H1 (cell line): ENCODE results near the gene ERICH3. TPM values are rescaled to one million over a fixed set of nuclear protein-coding genes. Genes with fewer than 3 reads are reported as not detected.

ENCODE experiments used
- CTCF ChIA-PET: fragments of 300-600 bp; sonication (Branson Sonifier 250); formaldehyde crosslinking; loops from one replicate; lab custom pipeline; 2021; ENCODE audit not compliant: partially characterized antibody; lab: Charles Lee
- POLR2A ChIA-PET: fragments of 300-600 bp; sonication (Branson Sonifier 250); formaldehyde crosslinking; loops from one replicate; lab custom pipeline; 2021; ENCODE audit warnings: inconsistent platforms; ENCODE audit not compliant: partially characterized antibody; lab: Charles Lee
- DNase-seq, 2 experiments: peaks; one replicate each; pipeline versions ENCODE4 v3.0.0 to v3.0.0-alpha.2; 2010 to 2022; ENCODE audit warnings: low spot score in 2 of 2, low read depth in 1 of 2, mixed read lengths in 1 of 2
- FAIRE-seq: peaks from 2 replicates; lab custom pipeline; 2011; peaks lifted over from hg19 to GRCh38; lab: Jason Lieb, UNC
- H2AFZ ChIP-seq: 2 replicates; pipeline ENCODE4 v1.8.1; 2012; ENCODE audit warnings: low read length, inconsistent platforms
- H2AK5ac ChIP-seq: 2 replicates; pipeline ENCODE4 v1.6.1; 2013; ENCODE audit warnings: low read depth, low read length
- H2BK120ac ChIP-seq: replicated peaks from 2 replicates; pipeline ENCODE3; 2013; ENCODE audit warnings: low read depth, low read length, inconsistent platforms
- H2BK12ac ChIP-seq: 2 replicates; pipeline ENCODE4 v1.6.1; 2013; ENCODE audit warnings: low read depth, low read length
- H2BK15ac ChIP-seq: 2 replicates; pipeline ENCODE4 v1.6.1; 2013; ENCODE audit warnings: low read length
- H2BK20ac ChIP-seq: 2 replicates; pipeline ENCODE4 v1.6.1; 2013; ENCODE audit warnings: low read length
- H2BK5ac ChIP-seq: 2 replicates; pipeline ENCODE4 v1.6.1; 2013; ENCODE audit warnings: low read depth, low read length
- H3K14ac ChIP-seq: 2 replicates; pipeline ENCODE4 v1.6.1; 2013; ENCODE audit warnings: inconsistent platforms; ENCODE audit not compliant: insufficient read length
- H3K18ac ChIP-seq: 2 replicates; pipeline ENCODE4 v1.6.1; 2013; ENCODE audit warnings: low read length; ENCODE audit errors: extremely low read depth
- H3K23ac ChIP-seq: 2 replicates; pipeline ENCODE4 v1.6.1; 2013; ENCODE audit warnings: inconsistent platforms; ENCODE audit not compliant: insufficient read length
- H3K23me2 ChIP-seq: 2 replicates; pipeline ENCODE4 v1.6.1; 2013; ENCODE audit warnings: low read depth, low read length
- H3K27ac ChIP-seq: 2 replicates; pipeline ENCODE4 v1.6.1; 2011; ENCODE audit warnings: low read depth, low read length, inconsistent platforms
- H3K27me3 ChIP-seq, 4 experiments: replicated peaks in 1 of 4; 1 replicate in 1 of 4; 2 replicates in 3 of 4; pipeline versions ENCODE4 v1.6.1 to v1.8.1; 2011 to 2013; ENCODE audit warnings: low read length in 3 of 4, mild to moderate bottlenecking in 3 of 4, inconsistent platforms in 2 of 4, mixed read lengths in 2 of 4, moderate library complexity in 1 of 4; ENCODE audit not compliant: control insufficient read depth in 3 of 4, insufficient read depth in 3 of 4; ENCODE audit errors: extremely low read depth in 1 of 4
- H3K36me3 ChIP-seq, 4 experiments: 2 replicates each; pipeline versions ENCODE4 v1.6.1 to v1.8.1; 2011 to 2013; ENCODE audit warnings: mild to moderate bottlenecking in 4 of 4, low read length in 3 of 4, moderate library complexity in 2 of 4, control low read depth in 1 of 4, inconsistent platforms in 1 of 4; ENCODE audit not compliant: insufficient read depth in 4 of 4, control insufficient read depth in 2 of 4
- H3K4ac ChIP-seq: replicated peaks from 2 replicates; pipeline ENCODE3; 2013; ENCODE audit warnings: low read length, low read depth, mixed read lengths, inconsistent platforms; ENCODE audit not compliant: insufficient read length
- H3K4me1 ChIP-seq, 4 experiments: replicated peaks in 1 of 4; 1 replicate in 1 of 4; 2 replicates in 3 of 4; pipeline versions ENCODE4 v1.6.1 to v1.8.1; 2011 to 2013; ENCODE audit warnings: low read length in 3 of 4, inconsistent platforms in 2 of 4, mixed read lengths in 1 of 4; ENCODE audit not compliant: insufficient read depth in 4 of 4, control insufficient read depth in 3 of 4
- H3K4me2 ChIP-seq, 2 experiments: 2 replicates each; pipeline versions ENCODE4 v1.6.1 to v1.8.1; 2011 to 2013; ENCODE audit warnings: low read depth in 2 of 2, low read length in 2 of 2, control low read depth in 1 of 2, inconsistent platforms in 1 of 2, mild to moderate bottlenecking in 1 of 2; ENCODE audit not compliant: insufficient read depth in 1 of 2
- H3K4me3 ChIP-seq, 4 experiments: fragments of 200-600, 300-600 bp in 1 of 4; sonication (generic), shearing (Covaris generic), sonication (Bioruptor Twin) in 1 of 4; 2 replicates each; pipeline versions ENCODE4 v1.5.1 to v1.8.1; 2011 to 2016; ENCODE audit warnings: low read length in 4 of 4, low read depth in 3 of 4, control low read depth in 2 of 4, inconsistent platforms in 2 of 4, mild to moderate bottlenecking in 2 of 4, mixed read lengths in 1 of 4, moderate library complexity in 1 of 4; ENCODE audit not compliant: insufficient read depth in 2 of 4; ENCODE audit errors: extremely low read depth in 1 of 4
- H3K56ac ChIP-seq: replicated peaks from 2 replicates; pipeline ENCODE3; 2013; ENCODE audit warnings: low read depth, mild to moderate bottlenecking, mixed read lengths, low read length, inconsistent platforms; ENCODE audit not compliant: insufficient read length
- H3K79me1 ChIP-seq: 2 replicates; pipeline ENCODE4 v1.6.1; 2013; ENCODE audit warnings: low read depth, low read length, control low read depth
- H3K79me2 ChIP-seq, 2 experiments: 2 replicates each; pipeline versions ENCODE4 v1.6.1 to v1.8.1; 2012 to 2013; ENCODE audit warnings: low read length in 2 of 2, mild to moderate bottlenecking in 2 of 2, inconsistent platforms in 1 of 2; ENCODE audit not compliant: insufficient read depth in 2 of 2, control insufficient read depth in 1 of 2
- H3K9ac ChIP-seq, 4 experiments: replicated peaks in 1 of 4; 1 replicate in 1 of 4; 2 replicates in 3 of 4; pipeline versions ENCODE4 v1.6.1 to v1.8.1; 2011 to 2013; ENCODE audit warnings: low read depth in 3 of 4, low read length in 3 of 4, control low read depth in 2 of 4, mild to moderate bottlenecking in 2 of 4, moderate library complexity in 2 of 4, inconsistent platforms in 1 of 4; ENCODE audit errors: extremely low read depth in 1 of 4
- H3K9me3 ChIP-seq, 2 experiments: 2 replicates each; pipeline versions ENCODE4 v1.6.1 to v1.8.1; 2012 to 2013; ENCODE audit warnings: mild to moderate bottlenecking in 2 of 2, moderate library complexity in 2 of 2, control low read depth in 1 of 2, inconsistent platforms in 1 of 2, low read depth in 1 of 2, low read length in 1 of 2, mixed read lengths in 1 of 2; ENCODE audit not compliant: insufficient read depth in 2 of 2
- H4K20me1 ChIP-seq, 2 experiments: replicated peaks in 1 of 2; 2 replicates each; pipeline versions ENCODE3 to v1.8.1; 2011 to 2013; ENCODE audit warnings: inconsistent platforms in 2 of 2, low read length in 2 of 2, mild to moderate bottlenecking in 1 of 2; ENCODE audit not compliant: insufficient read depth in 2 of 2, control insufficient read depth in 1 of 2
- H4K5ac ChIP-seq: 2 replicates; pipeline ENCODE4 v1.6.1; 2013; ENCODE audit warnings: low read length, low read depth, mixed read lengths, inconsistent platforms; ENCODE audit not compliant: insufficient read length
- H4K8ac ChIP-seq: 2 replicates; pipeline ENCODE4 v1.8.0; 2013; ENCODE audit warnings: mild to moderate bottlenecking, moderate library complexity, low read length, inconsistent platforms; ENCODE audit not compliant: insufficient read depth; ENCODE audit errors: extremely low read depth
- H4K91ac ChIP-seq: replicated peaks from 2 replicates; pipeline ENCODE3; 2013; ENCODE audit warnings: low read length, mixed read lengths, inconsistent platforms; ENCODE audit not compliant: insufficient read length
- BCL11A ChIP-seq, 2 experiments: IDR thresholded peaks; one replicate each; pipeline ENCODE4 v1.6.1; 2011; ENCODE audit warnings: low read depth in 2 of 2, low read length in 2 of 2, mild to moderate bottlenecking in 2 of 2
- BRCA1 ChIP-seq: IDR thresholded peaks from 2 replicates; pipeline ENCODE4 v1.6.1; 2012; ENCODE audit warnings: low read depth, low read length, improper control_type of control experiment
- HDAC6 ChIP-seq: IDR thresholded peaks from one replicate; pipeline ENCODE4 v1.7.1; 2012; ENCODE audit warnings: low read depth, mild to moderate bottlenecking, inconsistent platforms, low read length, moderate library complexity
- TEAD4 ChIP-seq: IDR thresholded peaks from 2 replicates; pipeline ENCODE4 v1.6.1; 2012; ENCODE audit warnings: low read depth, low read length, inconsistent platforms, mixed read lengths
- WGBS, 2 experiments: shearing (Covaris generic) in 1 of 2; methylation state at CpG; one replicate each; pipeline versions ENCODE4 v1.1.6 to v1.1.7; 2013 to 2015; ENCODE audit warnings: low lambda C conversion rate in 2 of 2, mixed read lengths in 2 of 2, inconsistent platforms in 1 of 2, low coverage in 1 of 2, missing lambda C conversion rate in 1 of 2; ENCODE audit not compliant: insufficient replicate concordance in 2 of 2, insufficient coverage in 1 of 2, insufficient read length in 1 of 2; ENCODE audit errors: extremely low coverage in 1 of 2, missing lambda C conversion rate in 1 of 2; 5-methylcytosine and 5-hydroxymethylcytosine counted together
- polyA plus RNA-seq, 7 experiments: library from polyadenylated mRNA; depleted of rRNA in 3 of 7; stranded (reverse) in 5 of 7; unstranded in 2 of 7; fragments of >200 nt in 5 of 7; fragments of 200-250 nt in 2 of 7; gene quantifications; 1 replicate in 5 of 7; 2 replicates in 1 of 7; 4 replicates in 1 of 7; pipeline versions ENCODE4 v1.2.1 to v1.2.3, GENCODE V29; 2011 to 2013; ENCODE audit warnings: missing spikeins in 2 of 7, mixed read lengths in 2 of 7
- total RNA-seq: library from RNA; stranded (reverse); fragmentation: NEBNext Ultra II Directional; extraction: Animal tissue kit (Norgen Biotek cat#: 25700); gene quantifications from 2 replicates; pipeline ENCODE4 v1.2.1, GENCODE V29; 2021

Gene ERICH3
- total and polyA plus RNA-seq, 2 of the 8 experiments (the other 6 are each of a cell fraction or from before 2014, with no cell fraction given), result 0.02 TPM; not detected in 1

DNA sequence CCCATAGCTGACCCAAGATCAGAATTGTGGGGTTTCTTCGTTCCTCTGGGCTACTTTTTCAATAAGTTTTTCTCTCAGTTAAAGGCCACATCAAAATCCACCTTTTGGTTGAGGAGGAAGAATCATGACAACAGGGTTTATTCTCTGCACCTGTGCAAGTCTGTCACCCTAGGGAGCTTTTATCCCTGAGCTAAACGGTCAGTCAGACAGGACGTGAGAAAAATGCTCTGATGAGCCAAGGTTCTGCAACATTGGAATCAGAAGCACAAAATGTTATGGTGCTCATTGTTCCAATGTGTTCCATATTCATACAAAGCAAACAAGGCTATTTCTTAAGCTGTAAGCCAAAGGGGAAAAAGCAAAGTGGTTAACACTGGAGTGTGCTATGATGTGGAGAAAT is 7.4 kb upstream of the ERICH3 start:
- no peaks in the 10 kb centered on the region for H3K36me3 ChIP-seq
- no peak for FAIRE-seq
- no peak overlapping the region for H3K23ac ChIP-seq
- no peak overlapping the region for H3K4me3 ChIP-seq
- no peak for DNase-seq
- no peak overlapping the region for H4K8ac ChIP-seq
- H2BK15ac ChIP-seq, result no peak overlapping the region
- CTCF ChIA-PET, result interaction anchor here (3.4 kb wide), 1 partner anchor 9 kb away, joined by 23 read pairs; no protein-coding TSS in a partner anchor
- H3K27ac ChIP-seq, result no peak overlapping the region
- no peak overlapping the region for H4K91ac ChIP-seq
- H3K23me2 ChIP-seq, result no peaks in the 10 kb centered on the region
- H3K9me3 ChIP-seq, result no peaks in the 10 kb centered on the region
- no peak overlapping the region for H4K5ac ChIP-seq
- H3K27me3 ChIP-seq, result no peaks in the 10 kb centered on the region
- POLR2A ChIA-PET, result no interaction called here
- no peaks in the 10 kb centered on the region for H4K20me1 ChIP-seq
- H3K79me1 ChIP-seq, result no peaks in the 10 kb centered on the region
- no peak overlapping the region for H3K4me2 ChIP-seq
- H3K9ac ChIP-seq, result no peak overlapping the region
- H2BK120ac ChIP-seq, result no peak overlapping the region
- 79% methylated on average over 3 of the region's 3 CpGs; no CpG with 5 or more reads in 1 of the 2 experiments for whole genome bisulfite sequencing, 2 experiments
- no peak overlapping the region for H2BK12ac ChIP-seq
- no peaks in the 10 kb centered on the region for H3K4me1 ChIP-seq
- TF ChIP-seq BCL11A (IDR thresholded peaks at IDR 0.05; ENCODE audit: low read depth in 2 of 2, low read length in 2 of 2), result no peak
- no peak for TF ChIP-seq HDAC6
- TF ChIP-seq TEAD4, result no peak
- no peak for TF ChIP-seq BRCA1
- TF ChIP-seq, all 59 proteins: peak for 0
- Histone ChIP-seq H3K79me2 (no peaks in the 10 kb centered on the region), H3K14ac (no peak overlapping the region), H2AK5ac (no peak overlapping the region), H3K18ac (no peak overlapping the region), H3K56ac (no peak overlapping the region), H2BK5ac (no peak overlapping the region), H2AFZ (no peak overlapping the region), H3K4ac (no peak overlapping the region), H2BK20ac (no peak overlapping the region)
